WERI-Rb-1 (cell line): ENCODE results near the gene MMP3.
"Not testable (repeated sequence)": the region's sequence is repeated elsewhere in the genome, so short reads cannot be mapped to it uniquely, and the experiment has no call there.

ENCODE experiments used
- DNase-seq: peaks from one replicate; pipeline ENCODE4 v3.0.0-alpha.2; 2020
- H3K27ac ChIP-seq: fragments of 250-450 bp; sonication (Bioruptor Pico); 2 replicates; pipeline ENCODE4 v1.5.1; 2020; ENCODE audit warnings: mild to moderate bottlenecking, moderate library complexity
- H3K27me3 ChIP-seq: fragments of 250-450 bp; sonication (Bioruptor Pico); 2 replicates; pipeline ENCODE4 v1.5.1; 2021; ENCODE audit warnings: mild to moderate bottlenecking, low read depth, moderate library complexity; ENCODE audit not compliant: insufficient read depth, severe bottlenecking
- H3K36me3 ChIP-seq: fragments of 250-450 bp; sonication (Bioruptor Pico); 2 replicates; pipeline ENCODE4 v1.5.1; 2020; ENCODE audit warnings: mild to moderate bottlenecking, moderate library complexity
- H3K4me3 ChIP-seq: 2 replicates; pipeline ENCODE4 v1.5.1; 2011; ENCODE audit warnings: low read depth, mild to moderate bottlenecking, control low read depth, low read length
- H3K9me3 ChIP-seq: fragments of 250-450 bp; sonication (Bioruptor Pico); 2 replicates; pipeline ENCODE4 v1.5.1; 2021; ENCODE audit warnings: mild to moderate bottlenecking, moderate library complexity; ENCODE audit not compliant: severe bottlenecking
- CTCF ChIP-seq: IDR thresholded peaks from 2 replicates; pipeline ENCODE4 v1.5.1; 2011; ENCODE audit warnings: low read depth, mild to moderate bottlenecking, control low read depth, inconsistent platforms, low read length

The MMP3 gene

GRCh38 chr11:102878595-102878994 lies 35.2 kb upstream of the MMP3 start:
- Histone ChIP-seq H3K4me3 (no peak overlapping the region), H3K9me3 (no peaks in the 10 kb centered on the region), H3K36me3 (no peaks in the 10 kb centered on the region), H3K27me3 (no peaks in the 10 kb centered on the region), H3K27ac (no peak overlapping the region)
- TF ChIP-seq CTCF, result no peak
- DNase-seq, result no peak

- no peak for TF ChIP-seq CTCF
- no peaks in the 10 kb centered on the region for H3K27me3 ChIP-seq
- no peaks in the 10 kb centered on the region for H3K9me3 ChIP-seq
- H3K36me3 ChIP-seq, result no peaks in the 10 kb centered on the region
- no peak for DNase-seq
- no peak within 1 kb of the TSS for H3K4me3 ChIP-seq
- no peak within 1 kb of the TSS for H3K27ac ChIP-seq
These were observed 31.4 kb upstream of the MMP3 start, which contains the start of gene MMP12 for GRCh38 chr11:102874852-102875251. TSS of gene MMP12 (minus strand) at chr11:102874982. CDS start at chr11:102874937, 45 bp downstream.

GRCh38 chr11:102869354-102869964 lies 26.1 kb upstream of the MMP3 start:
- not testable (repeated sequence) for DNase-seq, H3K27ac ChIP-seq

GRCh38 chr11:102868339-102868738 lies 24.9 kb upstream of the MMP3 start:
- DNase-seq, result no peak
- TF ChIP-seq CTCF, result no peak
- Histone ChIP-seq H3K4me3 (no peak overlapping the region), H3K36me3 (no peaks in the 10 kb centered on the region), H3K9me3 (no peaks in the 10 kb centered on the region), H3K27me3 (no peaks in the 10 kb centered on the region), H3K27ac (no peak overlapping the region)

More at GRCh38 chr11:102869354-102869964, 26.1 kb upstream of the MMP3 start:
- not testable (repeated sequence) for H3K4me3 ChIP-seq, H3K9me3 ChIP-seq, H3K27me3 ChIP-seq, H3K36me3 ChIP-seq

GRCh38 chr11:102864724-102865123 lies 21.3 kb upstream of the MMP3 start:
- H3K4me3 ChIP-seq, result no peak overlapping the region
- H3K27ac ChIP-seq, result no peak overlapping the region
- H3K27me3 ChIP-seq, result no peaks in the 10 kb centered on the region
- no peak for DNase-seq
- H3K36me3 ChIP-seq, result no peaks in the 10 kb centered on the region
- no peaks in the 10 kb centered on the region for H3K9me3 ChIP-seq
- TF ChIP-seq CTCF, result no peak

- no peaks in the 10 kb centered on the region for H3K9me3 ChIP-seq
- no peak overlapping the region for H3K27ac ChIP-seq
- H3K4me3 ChIP-seq, result no peak overlapping the region
- H3K27me3 ChIP-seq, result no peaks in the 10 kb centered on the region
- no peak for DNase-seq
- no peak for TF ChIP-seq CTCF
- no peaks in the 10 kb centered on the region for H3K36me3 ChIP-seq
These were observed 10.5 kb upstream of the MMP3 start for GRCh38 chr11:102853956-102854355.
